HS-5 (cell line): ENCODE measurements around the gene LRP2.

Experiments
- DNase-seq: peaks from one replicate; pipeline ENCODE4 v3.0.0-alpha.2; 2012; ENCODE audit warnings: low read depth

LRP2 gene

GRCh38 chr2:169091256-169091655 lies 271.1 kb downstream of the LRP2 start:
- no peak for DNase-seq

- no peak for DNase-seq
These were observed 272.1 kb downstream of the LRP2 start for GRCh38 chr2:169090133-169090820.

GRCh38 chr2:169089182-169089581 lies 273.2 kb downstream of the LRP2 start:
- no peak for DNase-seq

GRCh38 chr2:169087757-169088379 lies 274.5 kb downstream of the LRP2 start:
- no peak for DNase-seq

- no peak for DNase-seq
These were observed 275.4 kb downstream of the LRP2 start for GRCh38 chr2:169086893-169087467.

- DNase-seq: no peak
These were observed 279.3 kb downstream of the LRP2 start for GRCh38 chr2:169082995-169083394.

GRCh38 chr2:169081551-169081950 lies 280.8 kb downstream of the LRP2 start:
- no peak for DNase-seq

- no peak for DNase-seq
These were observed 281.9 kb downstream of the LRP2 start for GRCh38 chr2:169080250-169081069.

- DNase-seq: no peak
These were observed 284.6 kb downstream of the LRP2 start for GRCh38 chr2:169077674-169078240.
